HEK293 (cell line): ENCODE data around the gene ZNF224.

Source experiments
- GFI1B ChIP-seq: fragments of 450-650 bp; formaldehyde crosslinking; IDR thresholded peaks from 2 replicates; pipeline ENCODE4 v1.5.1; 2016; ENCODE audit warnings: missing biosample characterization, missing genetic modification characterization
- KLF10 ChIP-seq: fragments of 450-650 bp; IDR thresholded peaks from 2 replicates; pipeline ENCODE4 v1.5.1; 2018; ENCODE audit warnings: missing biosample characterization, mild to moderate bottlenecking, missing genetic modification characterization
- MEIS1 ChIP-seq: sonication (generic); formaldehyde crosslinking; IDR thresholded peaks from 2 replicates; pipeline ENCODE4 v1.8.1; 2022; ENCODE audit warnings: missing genetic modification reagents, mild to moderate bottlenecking, borderline replicate concordance
- MYNN ChIP-seq: fragments of 450-650 bp; formaldehyde crosslinking; IDR thresholded peaks from 2 replicates; pipeline ENCODE4 v1.5.1; 2016; ENCODE audit warnings: missing biosample characterization, missing genetic modification characterization, borderline replicate concordance
- RBAK ChIP-seq: fragments of 450-650 bp; formaldehyde crosslinking; IDR thresholded peaks from 2 replicates; pipeline ENCODE4 v1.5.1; 2016; ENCODE audit warnings: missing biosample characterization, missing genetic modification characterization
- SCRT1 ChIP-seq: fragments of 450-650 bp; formaldehyde crosslinking; IDR thresholded peaks from 2 replicates; pipeline ENCODE4 v1.5.1; 2016; ENCODE audit warnings: missing biosample characterization, missing genetic modification characterization, borderline replicate concordance
- SCRT2 ChIP-seq: fragments of 450-650 bp; formaldehyde crosslinking; IDR thresholded peaks from 2 replicates; pipeline ENCODE4 v1.5.1; 2016; ENCODE audit warnings: missing biosample characterization, missing genetic modification characterization
- SP3 ChIP-seq: fragments of 450-650 bp; formaldehyde crosslinking; IDR thresholded peaks from 2 replicates; pipeline ENCODE4 v1.5.1; 2016; ENCODE audit warnings: missing biosample characterization, missing genetic modification characterization
- TCF7L2 ChIP-seq: IDR thresholded peaks from 2 replicates; pipeline ENCODE4 v1.6.1; 2011; ENCODE audit warnings: low read depth, mild to moderate bottlenecking, inconsistent platforms, low read length, moderate library complexity, borderline replicate concordance
- WT1 ChIP-seq: fragments of 450-650 bp; formaldehyde crosslinking; IDR thresholded peaks from 2 replicates; pipeline ENCODE4 v1.5.1; 2016; ENCODE audit warnings: missing biosample characterization, missing genetic modification characterization
- YY2 ChIP-seq: fragments of 450-650 bp; formaldehyde crosslinking; IDR thresholded peaks from 2 replicates; pipeline ENCODE4 v1.5.1; 2016; ENCODE audit warnings: missing biosample characterization, missing genetic modification characterization
- ZBTB1 ChIP-seq: fragments of 450-650 bp; formaldehyde crosslinking; IDR thresholded peaks from 2 replicates; pipeline ENCODE4 v1.5.1; 2016; ENCODE audit warnings: missing biosample characterization, missing genetic modification characterization
- ZNF140 ChIP-seq: fragments of 450-650 bp; formaldehyde crosslinking; IDR thresholded peaks from 2 replicates; pipeline ENCODE4 v1.5.1; 2016; ENCODE audit warnings: missing biosample characterization, missing genetic modification characterization
- ZNF211 ChIP-seq: fragments of 450-650 bp; formaldehyde crosslinking; IDR thresholded peaks from 2 replicates; pipeline ENCODE4 v1.5.1; 2016; ENCODE audit warnings: low read depth, missing biosample characterization, missing genetic modification characterization
- ZNF239 ChIP-seq: fragments of 450-650 bp; formaldehyde crosslinking; IDR thresholded peaks from 2 replicates; pipeline ENCODE4 v1.5.1; 2016; ENCODE audit warnings: missing biosample characterization, missing genetic modification characterization
- ZNF335 ChIP-seq: fragments of 450-650 bp; formaldehyde crosslinking; conservative IDR thresholded peaks from 2 replicates; pipeline ENCODE4 v1.5.1; 2016; ENCODE audit warnings: missing biosample characterization, missing genetic modification characterization
- ZNF354C ChIP-seq: fragments of 450-650 bp; formaldehyde crosslinking; IDR thresholded peaks from 2 replicates; pipeline ENCODE4 v1.5.1; 2016; ENCODE audit warnings: missing biosample characterization, missing genetic modification characterization, low read depth, borderline replicate concordance
- ZNF426 ChIP-seq: fragments of 450-650 bp; formaldehyde crosslinking; IDR thresholded peaks from 2 replicates; pipeline ENCODE4 v1.5.1; 2017; ENCODE audit warnings: missing biosample characterization, missing genetic modification characterization, mild to moderate bottlenecking, inconsistent platforms, moderate library complexity
- ZNF501 ChIP-seq: fragments of 450-650 bp; formaldehyde crosslinking; IDR thresholded peaks from 2 replicates; pipeline ENCODE4 v1.5.1; 2016; ENCODE audit warnings: missing biosample characterization, missing genetic modification characterization
- ZNF510 ChIP-seq: fragments of 450-650 bp; formaldehyde crosslinking; IDR thresholded peaks from 2 replicates; pipeline ENCODE4 v1.5.1; 2018; ENCODE audit warnings: mild to moderate bottlenecking, missing genetic modification characterization, missing biosample characterization; ENCODE audit not compliant: insufficient replicate concordance
- ZNF544 ChIP-seq: fragments of 450-650 bp; formaldehyde crosslinking; IDR thresholded peaks from 2 replicates; pipeline ENCODE4 v1.5.0; 2017; ENCODE audit warnings: missing biosample characterization, missing genetic modification characterization
- ZNF560 ChIP-seq: fragments of 450-650 bp; formaldehyde crosslinking; IDR thresholded peaks from 2 replicates; pipeline ENCODE4 v1.5.1; 2017; ENCODE audit warnings: missing biosample characterization, missing genetic modification characterization, borderline replicate concordance
- ZNF580 ChIP-seq: fragments of 450-650 bp; formaldehyde crosslinking; IDR thresholded peaks from 2 replicates; pipeline ENCODE4 v1.5.1; 2016; ENCODE audit warnings: missing biosample characterization, missing genetic modification characterization
- ZNF664 ChIP-seq: fragments of 450-650 bp; formaldehyde crosslinking; IDR thresholded peaks from 2 replicates; pipeline ENCODE4 v1.5.1; 2016; ENCODE audit warnings: missing biosample characterization, missing genetic modification characterization
- ZNF843 ChIP-seq: fragments of 450-650 bp; formaldehyde crosslinking; IDR thresholded peaks from 2 replicates; pipeline ENCODE4 v1.5.1; 2016; ENCODE audit warnings: missing biosample characterization, missing genetic modification characterization
- ZXDB ChIP-seq: fragments of 450-650 bp; formaldehyde crosslinking; IDR thresholded peaks from 2 replicates; pipeline ENCODE4 v1.5.1; 2016; ENCODE audit warnings: missing biosample characterization, missing genetic modification characterization
- TF ChIP-seq, protein P1 (sequence below): sonication (generic); formaldehyde crosslinking; IDR thresholded peaks from 2 replicates; pipeline ENCODE4 v1.8.1; 2022; ENCODE audit warnings: mild to moderate bottlenecking, moderate library complexity, missing genetic modification reagents
- TF ChIP-seq, protein P2 (sequence below): fragments of 450-650 bp; formaldehyde crosslinking; IDR thresholded peaks from 2 replicates; pipeline ENCODE4 v1.5.1; 2016; ENCODE audit warnings: missing biosample characterization, missing genetic modification characterization
- TF ChIP-seq, protein P3 (sequence below): fragments of 450-650 bp; formaldehyde crosslinking; IDR thresholded peaks from 2 replicates; pipeline ENCODE4 v1.5.1; 2016; ENCODE audit warnings: missing biosample characterization, missing genetic modification characterization
- TF ChIP-seq, protein P4 (sequence below): fragments of 450-650 bp; formaldehyde crosslinking; IDR thresholded peaks from 2 replicates; pipeline ENCODE4 v1.5.1; 2016; ENCODE audit warnings: missing biosample characterization, missing genetic modification characterization
- TF ChIP-seq, protein P5 (sequence below): fragments of 450-650 bp; formaldehyde crosslinking; IDR thresholded peaks from 2 replicates; pipeline ENCODE4 v1.5.1; 2017; ENCODE audit warnings: missing biosample characterization, mild to moderate bottlenecking, missing genetic modification characterization, moderate library complexity

ZNF224 gene

GRCh38 chr19:44141191-44142058 lies 47.3 kb downstream of the ZNF224 start, which contains the start of gene ZNF234 (continued):
- TF ChIP-seq SP3 (tag by site-specific recombination), result peak; percentile 71
- TF ChIP-seq WT1 (tag by site-specific recombination), result peak; percentile 50
- TF ChIP-seq SCRT2 (tag by site-specific recombination), result peak; percentile 19; the same call in 1 of the 2 replicates
- TF ChIP-seq, protein P1, sequence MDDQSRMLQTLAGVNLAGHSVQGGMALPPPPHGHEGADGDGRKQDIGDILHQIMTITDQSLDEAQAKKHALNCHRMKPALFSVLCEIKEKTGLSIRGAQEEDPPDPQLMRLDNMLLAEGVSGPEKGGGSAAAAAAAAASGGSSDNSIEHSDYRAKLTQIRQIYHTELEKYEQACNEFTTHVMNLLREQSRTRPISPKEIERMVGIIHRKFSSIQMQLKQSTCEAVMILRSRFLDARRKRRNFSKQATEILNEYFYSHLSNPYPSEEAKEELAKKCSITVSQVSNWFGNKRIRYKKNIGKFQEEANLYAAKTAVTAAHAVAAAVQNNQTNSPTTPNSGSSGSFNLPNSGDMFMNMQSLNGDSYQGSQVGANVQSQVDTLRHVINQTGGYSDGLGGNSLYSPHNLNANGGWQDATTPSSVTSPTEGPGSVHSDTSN (CRISPR knock-in tag), result no peak
- TF ChIP-seq YY2 (tag by site-specific recombination), result peak; percentile 64
- no peak for TF ChIP-seq GFI1B (tag by site-specific recombination)
- no peak for TF ChIP-seq ZNF354C
- peak; percentile 88 for TF ChIP-seq ZNF501 (tag by site-specific recombination)
- TF ChIP-seq MEIS1 (CRISPR knock-in tag), result no peak
- TF ChIP-seq, protein P2, sequence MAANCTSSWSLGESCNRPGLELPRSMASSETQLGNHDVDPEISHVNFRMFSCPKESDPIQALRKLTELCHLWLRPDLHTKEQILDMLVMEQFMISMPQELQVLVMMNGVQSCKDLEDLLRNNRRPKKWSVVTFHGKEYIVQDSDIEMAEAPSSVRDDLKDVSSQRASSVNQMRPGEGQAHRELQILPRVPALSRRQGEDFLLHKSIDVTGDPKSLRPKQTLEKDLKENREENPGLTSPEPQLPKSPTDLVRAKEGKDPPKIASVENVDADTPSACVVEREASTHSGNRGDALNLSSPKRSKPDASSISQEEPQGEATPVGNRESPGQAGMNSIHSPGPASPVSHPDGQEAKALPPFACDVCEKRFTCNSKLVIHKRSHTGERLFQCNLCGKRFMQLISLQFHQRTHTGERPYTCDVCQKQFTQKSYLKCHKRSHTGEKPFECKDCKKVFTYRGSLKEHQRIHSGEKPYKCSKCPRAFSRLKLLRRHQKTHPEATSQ (tag by site-specific recombination), result peak; percentile 87; the same call in 1 of the 2 replicates
- TF ChIP-seq KLF10 (tag by site-specific recombination), result peak; percentile 27; the same call in 1 of the 2 replicates
- TF ChIP-seq RBAK (tag by site-specific recombination), result no peak
- TF ChIP-seq ZNF664 (tag by site-specific recombination), result no peak
- TF ChIP-seq, protein P3, sequence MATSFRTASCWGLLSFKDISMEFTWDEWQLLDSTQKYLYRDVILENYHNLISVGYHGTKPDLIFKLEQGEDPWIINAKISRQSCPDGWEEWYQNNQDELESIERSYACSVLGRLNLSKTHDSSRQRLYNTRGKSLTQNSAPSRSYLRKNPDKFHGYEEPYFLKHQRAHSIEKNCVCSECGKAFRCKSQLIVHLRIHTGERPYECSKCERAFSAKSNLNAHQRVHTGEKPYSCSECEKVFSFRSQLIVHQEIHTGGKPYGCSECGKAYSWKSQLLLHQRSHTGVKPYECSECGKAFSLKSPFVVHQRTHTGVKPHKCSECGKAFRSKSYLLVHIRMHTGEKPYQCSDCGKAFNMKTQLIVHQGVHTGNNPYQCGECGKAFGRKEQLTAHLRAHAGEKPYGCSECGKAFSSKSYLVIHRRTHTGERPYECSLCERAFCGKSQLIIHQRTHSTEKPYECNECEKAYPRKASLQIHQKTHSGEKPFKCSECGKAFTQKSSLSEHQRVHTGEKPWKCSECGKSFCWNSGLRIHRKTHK (tag by site-specific recombination), result no peak
- TF ChIP-seq, protein P4, sequence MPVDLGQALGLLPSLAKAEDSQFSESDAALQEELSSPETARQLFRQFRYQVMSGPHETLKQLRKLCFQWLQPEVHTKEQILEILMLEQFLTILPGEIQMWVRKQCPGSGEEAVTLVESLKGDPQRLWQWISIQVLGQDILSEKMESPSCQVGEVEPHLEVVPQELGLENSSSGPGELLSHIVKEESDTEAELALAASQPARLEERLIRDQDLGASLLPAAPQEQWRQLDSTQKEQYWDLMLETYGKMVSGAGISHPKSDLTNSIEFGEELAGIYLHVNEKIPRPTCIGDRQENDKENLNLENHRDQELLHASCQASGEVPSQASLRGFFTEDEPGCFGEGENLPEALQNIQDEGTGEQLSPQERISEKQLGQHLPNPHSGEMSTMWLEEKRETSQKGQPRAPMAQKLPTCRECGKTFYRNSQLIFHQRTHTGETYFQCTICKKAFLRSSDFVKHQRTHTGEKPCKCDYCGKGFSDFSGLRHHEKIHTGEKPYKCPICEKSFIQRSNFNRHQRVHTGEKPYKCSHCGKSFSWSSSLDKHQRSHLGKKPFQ (tag by site-specific recombination), result no peak; the same call in 1 of the 2 replicates
- TF ChIP-seq ZNF580 (tag by site-specific recombination), result peak; percentile 93
- TF ChIP-seq SCRT1 (tag by site-specific recombination), result no peak
- TF ChIP-seq ZXDB (tag by site-specific recombination), result peak; percentile 98
- no peak for TF ChIP-seq MYNN
- TF ChIP-seq ZNF335 (tag by site-specific recombination), result peak; percentile 100
- TF ChIP-seq ZNF544 (tag by site-specific recombination), result no peak
- TF ChIP-seq ZNF510 (tag by site-specific recombination), result no peak
- TF ChIP-seq ZBTB1, result no peak
- no peak for TF ChIP-seq ZNF211 (tag by site-specific recombination)
- TF ChIP-seq ZNF426, result no peak
- TF ChIP-seq, protein P5, sequence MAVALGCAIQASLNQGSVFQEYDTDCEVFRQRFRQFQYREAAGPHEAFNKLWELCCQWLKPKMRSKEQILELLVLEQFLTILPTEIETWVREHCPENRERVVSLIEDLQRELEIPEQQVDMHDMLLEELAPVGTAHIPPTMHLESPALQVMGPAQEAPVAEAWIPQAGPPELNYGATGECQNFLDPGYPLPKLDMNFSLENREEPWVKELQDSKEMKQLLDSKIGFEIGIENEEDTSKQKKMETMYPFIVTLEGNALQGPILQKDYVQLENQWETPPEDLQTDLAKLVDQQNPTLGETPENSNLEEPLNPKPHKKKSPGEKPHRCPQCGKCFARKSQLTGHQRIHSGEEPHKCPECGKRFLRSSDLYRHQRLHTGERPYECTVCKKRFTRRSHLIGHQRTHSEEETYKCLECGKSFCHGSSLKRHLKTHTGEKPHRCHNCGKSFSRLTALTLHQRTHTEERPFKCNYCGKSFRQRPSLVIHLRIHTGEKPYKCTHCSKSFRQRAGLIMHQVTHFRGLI, result peak; percentile 70
- 0 out of 2 replicates have a peak, but pooled peaks have one; percentile 24 for TF ChIP-seq ZNF140 (tag by site-specific recombination)
- no peak; the same call in 1 of the 2 replicates for TF ChIP-seq ZNF560
- no peak for TF ChIP-seq ZNF239 (tag by site-specific recombination)
- no peak for TF ChIP-seq TCF7L2
- TF ChIP-seq ZNF843, result peak; percentile 17; the same call in 1 of the 2 replicates
